H9 (cell line): Measurements from ENCODE around the gene PPM1M. TPM values are rescaled to one million over a fixed set of nuclear protein-coding genes. Genes with fewer than 3 reads are reported as not detected.

ENCODE experiments used
- DNase-seq: peaks from one replicate; pipeline ENCODE4 v3.0.0-alpha.2; 2017
- H2AFZ ChIP-seq: one replicate; pipeline ENCODE4 v1.6.1; 2013; ENCODE audit warnings: mild to moderate bottlenecking, low read length, control low read depth, moderate library complexity
- H2AK5ac ChIP-seq: 2 replicates; pipeline ENCODE4 v1.6.1; 2013; ENCODE audit warnings: low read length, control low read depth, mixed read lengths; ENCODE audit not compliant: insufficient read length
- H2BK120ac ChIP-seq: one replicate; pipeline ENCODE4 v1.6.1; 2013; ENCODE audit warnings: low read depth, mild to moderate bottlenecking, low read length, control low read depth, inconsistent platforms; ENCODE audit not compliant: poor library complexity, severe bottlenecking
- H2BK12ac ChIP-seq: 2 replicates; pipeline ENCODE4 v1.6.1; 2013; ENCODE audit warnings: low read length, control low read depth, mixed read lengths, low read depth; ENCODE audit not compliant: insufficient read length
- H2BK15ac ChIP-seq: 2 replicates; pipeline ENCODE4 v1.6.1; 2013; ENCODE audit warnings: low read depth, low read length, control low read depth
- H2BK20ac ChIP-seq: one replicate; pipeline ENCODE4 v1.6.1; 2013; ENCODE audit warnings: low read depth, mild to moderate bottlenecking, low read length, control low read depth, inconsistent platforms; ENCODE audit not compliant: poor library complexity, severe bottlenecking
- H2BK5ac ChIP-seq: 2 replicates; pipeline ENCODE4 v1.6.1; 2013; ENCODE audit warnings: low read length, control low read depth, mixed read lengths; ENCODE audit not compliant: insufficient read length
- H3K14ac ChIP-seq: 2 replicates; pipeline ENCODE4 v1.6.1; 2013; ENCODE audit warnings: low read length, control low read depth; ENCODE audit not compliant: insufficient read depth
- H3K18ac ChIP-seq: 2 replicates; pipeline ENCODE4 v1.6.1; 2013; ENCODE audit warnings: low read depth, mild to moderate bottlenecking, mixed read lengths, low read length, control low read depth; ENCODE audit not compliant: insufficient read length
- H3K23ac ChIP-seq: 2 replicates; pipeline ENCODE4 v1.6.1; 2013; ENCODE audit warnings: low read length, control low read depth, mixed read lengths, low read depth; ENCODE audit not compliant: insufficient read length
- H3K23me2 ChIP-seq: 2 replicates; pipeline ENCODE4 v1.6.1; 2013; ENCODE audit warnings: low read depth, mild to moderate bottlenecking, mixed read lengths, low read length, control low read depth; ENCODE audit not compliant: insufficient read length, poor library complexity, severe bottlenecking
- H3K27ac ChIP-seq: 2 replicates; pipeline ENCODE4 v1.5.1; 2013; ENCODE audit warnings: low read length, control low read depth, mixed read lengths, low read depth; ENCODE audit not compliant: insufficient read length
- H3K27me3 ChIP-seq: 2 replicates; pipeline ENCODE4 v1.6.1; 2013; ENCODE audit warnings: low read length, control low read depth, inconsistent platforms; ENCODE audit not compliant: insufficient read depth
- H3K4ac ChIP-seq: 2 replicates; pipeline ENCODE4 v1.6.1; 2013; ENCODE audit warnings: low read depth, mild to moderate bottlenecking, control low read depth, inconsistent platforms, low read length, moderate library complexity
- H3K4me1 ChIP-seq: 2 replicates; pipeline ENCODE4 v1.6.1; 2013; ENCODE audit warnings: low read length, control low read depth, inconsistent platforms; ENCODE audit not compliant: insufficient read depth
- H3K4me2 ChIP-seq: 2 replicates; pipeline ENCODE4 v1.6.1; 2013; ENCODE audit warnings: low read length, control low read depth, mixed read lengths; ENCODE audit not compliant: insufficient read length, insufficient read depth
- H3K56ac ChIP-seq: 2 replicates; pipeline ENCODE4 v1.6.1; 2013; ENCODE audit warnings: low read depth, mild to moderate bottlenecking, mixed read lengths, low read length, control low read depth; ENCODE audit not compliant: insufficient read length
- H3K79me1 ChIP-seq: 2 replicates; pipeline ENCODE4 v1.6.1; 2013; ENCODE audit warnings: low read depth, mild to moderate bottlenecking, moderate library complexity, low read length, control low read depth, inconsistent platforms; ENCODE audit not compliant: insufficient read depth, poor library complexity, severe bottlenecking
- H3K79me2 ChIP-seq: 2 replicates; pipeline ENCODE4 v1.6.1; 2013; ENCODE audit warnings: low read length, control low read depth, inconsistent platforms; ENCODE audit not compliant: insufficient read depth
- H3K9ac ChIP-seq: 2 replicates; pipeline ENCODE4 v1.6.1; 2013; ENCODE audit warnings: low read length, control low read depth, mixed read lengths; ENCODE audit not compliant: insufficient read length; ENCODE audit errors: extremely low read depth
- H3K9me3 ChIP-seq: one replicate; pipeline ENCODE4 v1.6.1; 2013; ENCODE audit warnings: low read depth, low read length, inconsistent platforms; ENCODE audit not compliant: control insufficient read depth
- H3T11ph ChIP-seq: one replicate; pipeline ENCODE4 v1.6.1; 2013; ENCODE audit warnings: mild to moderate bottlenecking, low read length, control low read depth, inconsistent platforms
- H4K20me1 ChIP-seq: one replicate; pipeline ENCODE4 v1.6.1; 2013; ENCODE audit not compliant: control insufficient read depth, insufficient read length, insufficient read depth
- H4K5ac ChIP-seq: 2 replicates; pipeline ENCODE4 v1.6.1; 2013; ENCODE audit warnings: low read depth, mild to moderate bottlenecking, mixed read lengths, low read length, control low read depth; ENCODE audit not compliant: insufficient read length
- H4K8ac ChIP-seq: replicated peaks from 2 replicates; pipeline ENCODE4 v1.6.1; 2013; ENCODE audit warnings: low read length, control low read depth, mixed read lengths, low read depth; ENCODE audit not compliant: insufficient read length
- H4K91ac ChIP-seq: 2 replicates; pipeline ENCODE4 v1.6.1; 2013; ENCODE audit warnings: low read depth, mild to moderate bottlenecking, moderate library complexity, mixed read lengths, low read length, control low read depth; ENCODE audit not compliant: insufficient read length
- H3K27ac Mint-ChIP-seq, 3 experiments: 2 replicates in 2 of 3; 3 replicates in 1 of 3; pipeline ENCODE4 v1.8.0; 2020 to 2021; ENCODE audit warnings: mixed read lengths in 3 of 3, mild to moderate bottlenecking in 1 of 3, moderate library complexity in 1 of 3
- H3K27me3 Mint-ChIP-seq: 2 replicates; pipeline ENCODE4 v1.8.0; 2021; ENCODE audit warnings: low read depth, mild to moderate bottlenecking, moderate library complexity, mixed read lengths
- H3K36me3 Mint-ChIP-seq, 3 experiments: 2 replicates in 2 of 3; 3 replicates in 1 of 3; pipeline ENCODE4 v1.8.0; 2020 to 2021; ENCODE audit warnings: low read depth in 3 of 3, mixed read lengths in 3 of 3; ENCODE audit not compliant: insufficient read depth in 1 of 3
- H3K4me1 Mint-ChIP-seq, 2 experiments: 2 replicates each; pipeline ENCODE4 v1.8.0; 2020; ENCODE audit warnings: mixed read lengths in 2 of 2
- H3K4me3 Mint-ChIP-seq, 2 experiments: 2 replicates in 1 of 2; 3 replicates in 1 of 2; pipeline ENCODE4 v1.8.0; 2020 to 2021; ENCODE audit warnings: mild to moderate bottlenecking in 2 of 2, mixed read lengths in 2 of 2, moderate library complexity in 1 of 2
- H3K9me3 Mint-ChIP-seq, 2 experiments: 2 replicates in 1 of 2; 3 replicates in 1 of 2; pipeline ENCODE4 v1.8.0; 2020; ENCODE audit warnings: mild to moderate bottlenecking in 2 of 2, mixed read lengths in 2 of 2, moderate library complexity in 1 of 2
- WGBS: extraction: QIAGEN DNeasy Blood & Tissue Kit; methylation state at CpG from one replicate; pipeline ENCODE4 v1.1.7; 2013; ENCODE audit warnings: missing lambda C conversion rate, low lambda C conversion rate, mixed read lengths; ENCODE audit not compliant: insufficient read length; ENCODE audit errors: extremely low coverage; 5-methylcytosine and 5-hydroxymethylcytosine counted together
- total RNA-seq: library from RNA; stranded (reverse); gene quantifications from 2 replicates; pipeline ENCODE4 v1.2.1, GENCODE V29; 2021
- TF ChIP-seq, protein P1 (sequence below): fragments of 200-600 bp; sonication (generic); conservative IDR thresholded peaks from 3 replicates; pipeline ENCODE4 v1.8.0; 2021; ENCODE audit warnings: antibody characterized with exemption, mild to moderate bottlenecking

Gene PPM1M
- total RNA-seq, 1 experiment from 2014 or later = 7.4 TPM

DNA sequence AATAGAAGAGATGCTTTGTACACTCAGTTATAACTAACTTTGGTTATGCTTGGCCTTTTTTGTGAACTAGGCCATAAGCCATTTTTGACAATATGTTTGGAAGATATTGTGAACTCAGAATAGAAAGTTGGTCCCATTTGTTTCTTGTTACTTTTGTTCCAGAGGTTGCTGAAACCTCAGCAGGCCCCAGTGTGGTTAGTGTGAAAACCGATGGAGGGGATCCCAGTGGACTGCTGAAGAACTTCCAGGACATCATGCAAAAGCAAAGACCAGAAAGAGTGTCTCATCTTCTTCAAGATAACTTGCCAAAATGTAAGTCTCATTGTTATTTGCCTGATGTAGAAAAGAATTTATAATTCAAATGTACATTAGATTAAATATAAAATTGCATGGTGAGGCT is 41.9 kb upstream of the PPM1M start:
- Histone ChIP-seq H3K4me1 (no peaks in the 10 kb centered on the region), H2BK12ac (no peak overlapping the region), H4K5ac (no peak overlapping the region), H3K27me3 (no peaks in the 10 kb centered on the region), H3K4ac (no peak overlapping the region), H3K4me2 (no peak overlapping the region), H3K18ac (no peak overlapping the region), H3K9me3 (no peaks in the 10 kb centered on the region), H4K91ac (no peak overlapping the region), H2AFZ (no peak overlapping the region), H2BK20ac (no peak overlapping the region), H3K79me1 (no peaks in the 10 kb centered on the region), H4K8ac (no peak overlapping the region), H4K20me1 (no peaks in the 10 kb centered on the region), H3K79me2 (no peaks in the 10 kb centered on the region), H3K27ac (no peak overlapping the region), H2BK15ac (no peak overlapping the region), H3K23ac (no peak overlapping the region), H3K9ac (no peak overlapping the region), H2BK120ac (no peak overlapping the region), H3T11ph (no peak overlapping the region), H2AK5ac (no peak overlapping the region), H3K56ac (no peak overlapping the region), H3K14ac (no peak overlapping the region), H2BK5ac (no peak overlapping the region), H3K23me2 (peaks cover under 1% of the 10 kb centered on the region)
- TF ChIP-seq, protein P1, sequence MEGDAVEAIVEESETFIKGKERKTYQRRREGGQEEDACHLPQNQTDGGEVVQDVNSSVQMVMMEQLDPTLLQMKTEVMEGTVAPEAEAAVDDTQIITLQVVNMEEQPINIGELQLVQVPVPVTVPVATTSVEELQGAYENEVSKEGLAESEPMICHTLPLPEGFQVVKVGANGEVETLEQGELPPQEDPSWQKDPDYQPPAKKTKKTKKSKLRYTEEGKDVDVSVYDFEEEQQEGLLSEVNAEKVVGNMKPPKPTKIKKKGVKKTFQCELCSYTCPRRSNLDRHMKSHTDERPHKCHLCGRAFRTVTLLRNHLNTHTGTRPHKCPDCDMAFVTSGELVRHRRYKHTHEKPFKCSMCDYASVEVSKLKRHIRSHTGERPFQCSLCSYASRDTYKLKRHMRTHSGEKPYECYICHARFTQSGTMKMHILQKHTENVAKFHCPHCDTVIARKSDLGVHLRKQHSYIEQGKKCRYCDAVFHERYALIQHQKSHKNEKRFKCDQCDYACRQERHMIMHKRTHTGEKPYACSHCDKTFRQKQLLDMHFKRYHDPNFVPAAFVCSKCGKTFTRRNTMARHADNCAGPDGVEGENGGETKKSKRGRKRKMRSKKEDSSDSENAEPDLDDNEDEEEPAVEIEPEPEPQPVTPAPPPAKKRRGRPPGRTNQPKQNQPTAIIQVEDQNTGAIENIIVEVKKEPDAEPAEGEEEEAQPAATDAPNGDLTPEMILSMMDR = no peak
- Mint-ChIP-seq H3K4me1 (peaks cover 7% of the 10 kb centered on the region in 2 experiments), H3K27ac (no peak overlapping the region), H3K9me3 (no peaks in the 10 kb centered on the region), H3K36me3 (peaks cover 47 to 92% (median 88%) of the 10 kb centered on the region in 3 experiments; a peak in 6 of 7 replicates), H3K27me3 (no peaks in the 10 kb centered on the region), H3K4me3 (no peak overlapping the region)
- DNase-seq = no peak
- WGBS = no CpG with 5 or more reads among the region's 1 CpG
